GM12878 (cell line): ENCODE results near the gene SULT1A3. TPM values are rescaled to one million over a fixed set of nuclear protein-coding genes. Genes with fewer than 3 reads are reported as not detected.

Source experiments
- ATAC-seq: fragments of 200-7000 bp; cut with Tn5 transposase; 3 replicates; pipeline ENCODE4 v1.9.1; 2020; ENCODE audit warnings: mild to moderate bottlenecking, moderate library complexity
- BruUV-seq: library from RNA; stranded (reverse); fragments of 400-500 nt; replicated peaks from 2 replicates; lab custom pipeline; 2021; lab: Mats Ljungman, UMichigan
- CTCF ChIA-PET: fragments of 300-600 bp; sonication (Branson Sonifier 250); formaldehyde crosslinking; extraction: SDS; loops from one replicate; lab custom pipeline; 2021; ENCODE audit warnings: inconsistent platforms; lab: Yijun Ruan, JAX
- POLR2A ChIA-PET: fragments of 350-600 bp; formaldehyde crosslinking; extraction: SDS; loops from one replicate; lab custom pipeline; 2021; ENCODE audit warnings: inconsistent platforms; lab: Charles Lee
- RAD21 ChIA-PET: fragments of 300-600 bp; sonication (Branson Sonifier 250); formaldehyde crosslinking; loops from one replicate; lab custom pipeline; 2023; ENCODE audit warnings: antibody characterized with exemption; ENCODE audit not compliant: unreplicated experiment; lab: Charles Lee
- SMC1A ChIA-PET: fragments of 300-600 bp; sonication (Branson Sonifier 250); formaldehyde crosslinking; loops from one replicate; lab custom pipeline; 2023; ENCODE audit not compliant: unreplicated experiment, uncharacterized antibody; lab: Charles Lee
- DNase-seq: peaks from one replicate; pipeline ENCODE4 v3.0.0-alpha.2; 2011; ENCODE audit warnings: low read depth, low spot score
- FAIRE-seq: peaks from 3 replicates; lab custom pipeline; 2011; peaks lifted over from hg19 to GRCh38; lab: Jason Lieb, UNC
- H2AFZ ChIP-seq: 2 replicates; pipeline ENCODE4 v1.6.0; 2011; ENCODE audit warnings: low read depth, low read length, control low read depth; ENCODE audit not compliant: control insufficient read depth
- H3K27ac ChIP-seq: 2 replicates; pipeline ENCODE4 v1.5.1; 2011; ENCODE audit warnings: control low read depth; ENCODE audit not compliant: control insufficient read depth, insufficient read depth
- H3K27me3 ChIP-seq, 2 experiments: replicated peaks in 1 of 2; 2 replicates each; pipeline versions ENCODE4 v1.6.0 to v1.6.1; 2011; ENCODE audit warnings: low read length in 1 of 2; ENCODE audit not compliant: control insufficient read depth in 2 of 2, insufficient read depth in 2 of 2
- H3K36me3 ChIP-seq, 2 experiments: 2 replicates each; pipeline ENCODE4 v1.5.1; 2011; ENCODE audit warnings: low read length in 1 of 2; ENCODE audit not compliant: control insufficient read depth in 2 of 2, insufficient read depth in 2 of 2
- H3K4me1 ChIP-seq: 2 replicates; pipeline ENCODE4 v1.6.1; 2011; ENCODE audit warnings: mild to moderate bottlenecking, low read length, moderate library complexity, mixed read lengths; ENCODE audit not compliant: control insufficient read depth, insufficient read depth
- H3K4me2 ChIP-seq: 2 replicates; pipeline ENCODE4 v1.6.0; 2011; ENCODE audit warnings: control low read depth; ENCODE audit not compliant: control insufficient read depth, insufficient read depth
- H3K4me3 ChIP-seq: fragments of 200-600 bp; sonication (generic); 2 replicates; pipeline ENCODE4 v1.5.1; 2016
- H3K79me2 ChIP-seq: 2 replicates; pipeline ENCODE4 v1.6.0; 2011; ENCODE audit warnings: low read length; ENCODE audit not compliant: control insufficient read depth, insufficient read depth
- H3K9ac ChIP-seq: 2 replicates; pipeline ENCODE4 v1.8.0; 2011; ENCODE audit warnings: low read length, control low read depth, mixed read lengths; ENCODE audit not compliant: control insufficient read depth, insufficient read depth
- H3K9me3 ChIP-seq: replicated peaks from 3 replicates; pipeline ENCODE4 v1.5.1; 2011; ENCODE audit warnings: mild to moderate bottlenecking, low read length; ENCODE audit not compliant: control insufficient read depth, insufficient read depth
- H4K20me1 ChIP-seq: 2 replicates; pipeline ENCODE4 v1.6.0; 2011; ENCODE audit not compliant: control insufficient read depth, insufficient read depth
- CEBPB ChIP-seq, 2 experiments: fragments of 150-350 bp in 1 of 2; IDR thresholded peaks; 2 replicates each; pipeline ENCODE4 v1.6.1; 2012 to 2014; ENCODE audit warnings: low read depth in 2 of 2, low read length in 2 of 2, borderline replicate concordance in 1 of 2, inconsistent platforms in 1 of 2
- CHD1 ChIP-seq: IDR thresholded peaks from 2 replicates; pipeline ENCODE4 v1.6.1; 2012; ENCODE audit warnings: low read depth, low read length, improper control_type of control experiment
- CHD4 ChIP-seq: fragments of 200-600 bp; sonication (generic); IDR thresholded peaks from 2 replicates; pipeline ENCODE4 v1.6.1; 2016; ENCODE audit warnings: mild to moderate bottlenecking
- CUX1 ChIP-seq: IDR thresholded peaks from 2 replicates; pipeline ENCODE4 v1.6.1; 2012; ENCODE audit warnings: improper control_type of control experiment, low read depth, low read length; ENCODE audit not compliant: insufficient replicate concordance
- SMAD1 ChIP-seq: fragments of 450-650 bp; IDR thresholded peaks from 2 replicates; pipeline ENCODE4 v1.6.1; 2018; ENCODE audit warnings: mild to moderate bottlenecking, low read depth; ENCODE audit not compliant: partially characterized antibody
- SREBF1 ChIP-seq: IDR thresholded peaks from 2 replicates; pipeline ENCODE4 v1.6.1; 2012; ENCODE audit warnings: mild to moderate bottlenecking, low read length
- ZBTB11 ChIP-seq: fragments of 450-650 bp; formaldehyde crosslinking; IDR thresholded peaks from 2 replicates; pipeline ENCODE4 v1.5.0; 2022; ENCODE audit warnings: mild to moderate bottlenecking, missing genetic modification characterization
- ZBTB4 ChIP-seq: fragments of 450-650 bp; formaldehyde crosslinking; IDR thresholded peaks from 2 replicates; pipeline ENCODE4 v1.4.0; 2022; ENCODE audit warnings: mild to moderate bottlenecking, moderate library complexity
- WGBS: methylation state at CpG from one replicate; pipeline ENCODE4 v1.1.6; 2016; ENCODE audit warnings: low lambda C conversion rate; ENCODE audit not compliant: insufficient replicate concordance, insufficient coverage; ENCODE audit errors: missing lambda C conversion rate; 5-methylcytosine and 5-hydroxymethylcytosine counted together
- in situ Hi-C: fragments of 300-500 bp; cut with MboI; formaldehyde crosslinking; loops from 9 replicates; pipeline ENCODE4 v1.14.3; 2018; ENCODE audit warnings: mixed read lengths
- intact Hi-C: fragments of 100-400 bp; cut with micrococcal nuclease; formaldehyde crosslinking; loops from one replicate; pipeline ENCODE4 v1.14.2; 2022; ENCODE audit not compliant: unreplicated experiment
- polyA plus RNA-seq, 11 experiments: library from polyadenylated mRNA; depleted of rRNA in 4 of 11; unstranded in 6 of 11; stranded (reverse) in 5 of 11; fragments of >200 nt; fragmentation: Nextera tagmentation in 4 of 11; fragmentation: Illumina TruSeq in 1 of 11; extraction: Ambion mirVana in 4 of 11; extraction: Trizol in 1 of 11; gene quantifications; 1 replicate in 1 of 11; 2 replicates in 10 of 11; pipeline versions ENCODE4 v1.2.1 to v1.2.3, GENCODE V29; 2011 to 2016; ENCODE audit warnings: inconsistent platforms in 2 of 11, missing spikeins in 2 of 11, low read depth in 1 of 11
- total RNA-seq, 4 experiments: library from RNA; depleted of rRNA in 3 of 4; stranded (reverse); fragments of >200 nt in 3 of 4; fragmentation: Illumina TruSeq in 1 of 4; extraction: Trizol in 1 of 4; gene quantifications; 2 replicates each; pipeline versions ENCODE4 v1.2.1 to v1.2.3, GENCODE V29; 2013 to 2021

Gene SULT1A3
- total and polyA plus RNA-seq, 10 of the 15 experiments (the other 5 are each of a cell fraction or from before 2014, with no cell fraction given), result 3.3 to 15.8 (median 6.2) TPM

GRCh38 chr16:30184096-30184890 lies 14.8 kb upstream of the SULT1A3 start:
- DNase-seq (peak; percentile 71), ATAC-seq (peak; percentile 48), FAIRE-seq (peak; percentile 80)
- Histone ChIP-seq H3K79me2 (peaks cover 55% of the 10 kb centered on the region), H4K20me1 (no peaks in the 10 kb centered on the region), H3K27ac (peak overlapping the region; percentile 100), H3K4me3 (peak overlapping the region; percentile 96), H3K4me1 (peaks cover 28% of the 10 kb centered on the region), H3K9me3 (no peaks in the 10 kb centered on the region), H3K4me2 (peak overlapping the region; percentile 100), H3K27me3 (no peaks in the 10 kb centered on the region), H3K9ac (peak overlapping the region; percentile 99), H3K36me3 (peaks cover 17 to 29% of the 10 kb centered on the region in 2 experiments), H2AFZ (no peak overlapping the region)
- SMC1A ChIA-PET, result interaction anchor here (1.1 to 4.0 kb wide), 3 partner anchors 58 to 187 kb away, joined by 4 to 30 read pairs (median 6); partner anchors contain the start of gene TBX6
- RAD21 ChIA-PET, result interaction anchor here (0.8 to 2.8 kb wide), 3 partner anchors 92 to 226 kb away, joined by 3 to 18 read pairs (median 4); partner anchors contain the start of gene TBX6
- under 1% methylated on average over 23 of the region's 24 CpGs for WGBS
- POLR2A ChIA-PET, result interaction anchor here (0.6 to 5.2 kb wide), 6 partner anchors 56 to 186 kb away, joined by 3 to 59 read pairs (median 5); partner anchors contain the start of genes CD2BP2, MAPK3, TBC1D10B and TBX6
- CTCF ChIA-PET, result interaction anchor here (1.1 to 4.9 kb wide), 3 partner anchors 91 to 233 kb away, joined by 3 to 45 read pairs (median 4); partner anchors contain the start of gene TBX6
- intact Hi-C loops, result no loop called here
- in situ Hi-C loops, result loop anchor here (10.0 kb wide), 2 partner anchors 451 to 511 kb away; partner anchors contain the start of gene SRCAP
- no TSS peak for BruUV-seq
- no peak for TF ChIP-seq CUX1
- no peak for TF ChIP-seq SREBF1
- no peak for TF ChIP-seq CEBPB (IDR thresholded peaks at IDR 0.05; ENCODE audit: borderline replicate concordance in 1 of 2, low read depth in 2 of 2, low read length in 2 of 2)
- no peak for TF ChIP-seq CHD4
- TF ChIP-seq ZBTB11 (CRISPR knock-in tag), result no peak; the same call in 1 of the 2 replicates
- no peak for TF ChIP-seq CHD1
- peak; percentile 17 for TF ChIP-seq SMAD1
- TF ChIP-seq ZBTB4 (CRISPR knock-in tag), result no peak
